GM08714 (cell line): Measurements from ENCODE around the gene NTN3.
A peak's percentile ranks its signal among the peaks of the same experiment; 100 is the strongest.

ENCODE experiments used
- H3K4me3 ChIP-seq: fragments of 200-500 bp; sonication (Bioruptor generic); 2 replicates; pipeline ENCODE4 v1.5.1; 2014; ENCODE audit warnings: mild to moderate bottlenecking, low read length, inconsistent platforms
- ZNF274 ChIP-seq: IDR thresholded peaks from 2 replicates; pipeline ENCODE4 v1.6.1; 2012; ENCODE audit warnings: mild to moderate bottlenecking, low read depth, low read length

Gene NTN3

GRCh38 chr16:2513405-2514332 lies 42.6 kb downstream of the NTN3 start, which contains the start of gene ATP6V0C:
Gene ATP6V0C (plus strand): TSS chr16:2513952. CDS start chr16:2514104, 152 bp downstream.
- H3K4me3 ChIP-seq = peak within 1 kb of the TSS; percentile 73
- TF ChIP-seq ZNF274 = no peak

DNA sequence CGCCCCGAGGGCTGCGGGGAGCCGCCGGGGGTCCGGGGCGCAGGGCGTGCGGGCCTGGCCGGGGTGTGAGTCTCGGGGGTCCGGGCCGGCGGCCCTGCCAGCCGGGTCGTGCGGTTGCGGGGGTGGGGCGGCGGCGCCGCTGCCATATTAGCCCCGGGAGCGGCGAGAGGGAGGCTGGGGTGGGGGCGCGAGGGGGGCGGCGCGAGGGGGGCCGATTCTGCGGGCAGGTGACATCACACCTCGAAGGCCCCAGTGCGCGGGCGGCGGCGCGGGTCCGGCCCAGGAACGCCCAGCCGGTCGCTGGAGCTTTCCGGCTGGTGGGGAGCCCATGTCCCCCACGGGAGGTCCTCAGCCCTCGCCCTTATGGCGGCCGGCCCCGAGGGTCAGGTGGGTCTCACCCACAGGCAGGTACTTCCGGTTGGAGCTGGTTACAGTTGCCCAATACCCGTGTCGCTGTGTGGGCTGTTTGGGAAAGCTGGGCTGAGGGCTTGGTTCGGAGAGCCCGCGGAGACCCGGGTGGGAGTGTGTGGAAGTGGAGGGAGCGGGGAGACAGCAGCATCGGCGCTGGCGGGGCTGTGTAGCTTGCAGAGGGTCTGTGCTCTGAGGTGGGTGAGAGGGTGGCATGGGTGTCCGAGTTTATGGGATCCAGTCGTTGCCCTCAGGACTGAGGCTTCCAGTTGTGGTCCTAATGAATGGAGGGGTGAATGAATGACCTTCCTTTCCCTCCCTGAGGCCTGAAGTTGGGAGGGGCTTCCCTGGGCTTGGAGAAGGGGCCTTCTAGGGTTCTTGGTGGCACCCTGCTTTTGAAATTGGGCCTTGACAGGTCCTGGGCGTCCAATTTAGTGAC lies 43.5 kb downstream of the NTN3 start:
- peak overlapping the region; percentile 73 for H3K4me3 ChIP-seq
- TF ChIP-seq ZNF274 = no peak

GRCh38 chr16:2515180-2515851 lies 44.2 kb downstream of the NTN3 start:
- H3K4me3 ChIP-seq = peak overlapping the region; percentile 73
- no peak for TF ChIP-seq ZNF274

DNA sequence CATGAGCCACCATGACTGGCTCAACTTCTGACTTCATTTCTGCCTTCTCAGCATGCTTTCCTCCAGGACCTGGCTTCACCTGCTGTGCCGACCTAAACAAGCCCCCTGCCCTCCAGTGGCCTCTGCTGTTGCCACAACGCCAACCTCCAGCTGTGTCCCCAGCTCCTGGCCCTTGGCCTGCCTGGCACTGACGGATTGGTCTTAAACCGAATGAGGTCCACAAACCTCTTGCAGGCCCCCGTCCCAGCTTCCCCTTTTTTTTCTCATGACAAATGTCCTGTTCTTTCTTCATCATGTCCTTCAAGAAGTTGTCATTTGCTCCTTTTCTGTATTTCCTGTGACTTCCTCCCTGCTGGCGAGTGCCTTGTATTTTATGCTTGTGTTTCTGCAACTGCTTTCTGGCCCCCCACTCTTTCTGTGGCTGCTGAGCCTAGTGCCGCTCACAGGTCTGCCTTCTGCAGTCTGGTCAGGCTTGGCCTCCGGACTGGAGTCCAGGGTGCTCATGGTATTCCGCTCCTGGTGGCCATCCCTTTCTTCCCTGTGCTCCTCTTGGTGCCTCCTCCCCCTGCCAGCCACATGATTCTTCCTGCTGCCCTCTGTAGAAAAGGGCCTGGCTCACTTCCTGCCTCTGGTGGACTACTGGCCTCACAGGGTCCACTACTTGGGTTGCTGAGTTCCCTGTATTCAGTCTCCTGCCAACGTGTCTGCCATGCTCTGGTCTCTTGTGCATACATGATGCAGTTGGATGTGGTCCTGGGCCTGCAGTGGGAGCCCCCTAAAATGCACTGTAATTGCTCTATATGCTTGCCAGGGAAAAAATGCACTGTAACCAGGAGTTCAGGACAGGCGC lies 45.5 kb downstream of the NTN3 start:
- H3K4me3 ChIP-seq = no peak overlapping the region
- no peak for TF ChIP-seq ZNF274

DNA sequence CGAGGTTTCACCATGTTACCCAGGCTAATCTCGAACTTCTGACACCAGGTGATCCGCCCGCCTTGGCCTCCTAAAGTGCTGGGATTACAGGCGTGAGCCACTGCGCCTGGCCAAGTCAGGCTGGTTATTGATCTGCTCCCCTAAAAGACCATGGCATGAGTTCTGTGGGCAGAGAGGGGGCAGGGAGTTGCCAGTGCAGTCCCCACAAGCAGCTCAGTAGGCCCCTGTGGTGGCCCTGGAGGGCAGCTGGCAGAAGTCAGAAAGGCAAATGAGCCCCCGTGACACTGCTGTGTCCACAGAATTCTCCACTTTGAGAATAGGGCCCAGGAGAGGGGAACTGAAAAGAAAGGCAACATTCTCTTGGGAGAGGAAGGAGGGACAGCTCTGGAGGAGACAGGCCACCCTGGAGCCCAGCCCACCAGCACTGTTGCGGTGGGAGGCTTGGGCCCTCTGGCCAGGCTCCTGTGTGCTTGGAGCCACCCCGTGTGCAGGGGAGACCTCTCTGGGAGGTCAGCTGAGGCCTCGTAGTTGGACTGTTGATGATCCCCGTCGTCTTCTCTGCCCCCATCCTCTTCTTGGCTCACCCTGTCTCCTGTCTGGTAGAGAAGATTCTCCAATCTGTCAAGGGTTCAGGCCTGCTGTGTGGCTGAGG lies 47.0 kb downstream of the NTN3 start:
- no peak for TF ChIP-seq ZNF274
- no peak overlapping the region for H3K4me3 ChIP-seq

GRCh38 chr16:2518823-2519710 lies 48.0 kb downstream of the NTN3 start:
- TF ChIP-seq ZNF274 = no peak
- H3K4me3 ChIP-seq = no peak overlapping the region

- TF ChIP-seq ZNF274 = no peak
- no peak overlapping the region; the same call in 1 of the 2 replicates for H3K4me3 ChIP-seq
Measured at GRCh38 chr16:2519711-2520080, 48.6 kb downstream of the NTN3 start.

GRCh38 chr16:2520097-2520783 lies 49.1 kb downstream of the NTN3 start, which contains the start of gene AMDHD2:
Gene AMDHD2 (plus strand): TSS chr16:2520371. CDS start chr16:2520459, 88 bp downstream.
- peak within 1 kb of the TSS; percentile 68; the same call in 1 of the 2 replicates for H3K4me3 ChIP-seq
- no peak for TF ChIP-seq ZNF274

GRCh38 chr16:2520784-2521531 lies 49.9 kb downstream of the NTN3 start:
- TF ChIP-seq ZNF274 = no peak

More at GRCh38 chr16:2520784-2521531, 49.9 kb downstream of the NTN3 start:
- H3K4me3 ChIP-seq = peak overlapping the region; percentile 68; the same call in 1 of the 2 replicates
